ENCODE data around the gene GOLIM4. TPM values are rescaled to one million over a fixed set of nuclear protein-coding genes. Genes with fewer than 3 reads are reported as not detected.

GOLIM4 gene, protein sequence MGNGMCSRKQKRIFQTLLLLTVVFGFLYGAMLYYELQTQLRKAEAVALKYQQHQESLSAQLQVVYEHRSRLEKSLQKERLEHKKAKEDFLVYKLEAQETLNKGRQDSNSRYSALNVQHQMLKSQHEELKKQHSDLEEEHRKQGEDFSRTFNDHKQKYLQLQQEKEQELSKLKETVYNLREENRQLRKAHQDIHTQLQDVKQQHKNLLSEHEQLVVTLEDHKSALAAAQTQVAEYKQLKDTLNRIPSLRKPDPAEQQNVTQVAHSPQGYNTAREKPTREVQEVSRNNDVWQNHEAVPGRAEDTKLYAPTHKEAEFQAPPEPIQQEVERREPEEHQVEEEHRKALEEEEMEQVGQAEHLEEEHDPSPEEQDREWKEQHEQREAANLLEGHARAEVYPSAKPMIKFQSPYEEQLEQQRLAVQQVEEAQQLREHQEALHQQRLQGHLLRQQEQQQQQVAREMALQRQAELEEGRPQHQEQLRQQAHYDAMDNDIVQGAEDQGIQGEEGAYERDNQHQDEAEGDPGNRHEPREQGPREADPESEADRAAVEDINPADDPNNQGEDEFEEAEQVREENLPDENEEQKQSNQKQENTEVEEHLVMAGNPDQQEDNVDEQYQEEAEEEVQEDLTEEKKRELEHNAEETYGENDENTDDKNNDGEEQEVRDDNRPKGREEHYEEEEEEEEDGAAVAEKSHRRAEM
- 31.9 and 48.9 TPM in 2 replicates for total RNA-seq

DNA sequence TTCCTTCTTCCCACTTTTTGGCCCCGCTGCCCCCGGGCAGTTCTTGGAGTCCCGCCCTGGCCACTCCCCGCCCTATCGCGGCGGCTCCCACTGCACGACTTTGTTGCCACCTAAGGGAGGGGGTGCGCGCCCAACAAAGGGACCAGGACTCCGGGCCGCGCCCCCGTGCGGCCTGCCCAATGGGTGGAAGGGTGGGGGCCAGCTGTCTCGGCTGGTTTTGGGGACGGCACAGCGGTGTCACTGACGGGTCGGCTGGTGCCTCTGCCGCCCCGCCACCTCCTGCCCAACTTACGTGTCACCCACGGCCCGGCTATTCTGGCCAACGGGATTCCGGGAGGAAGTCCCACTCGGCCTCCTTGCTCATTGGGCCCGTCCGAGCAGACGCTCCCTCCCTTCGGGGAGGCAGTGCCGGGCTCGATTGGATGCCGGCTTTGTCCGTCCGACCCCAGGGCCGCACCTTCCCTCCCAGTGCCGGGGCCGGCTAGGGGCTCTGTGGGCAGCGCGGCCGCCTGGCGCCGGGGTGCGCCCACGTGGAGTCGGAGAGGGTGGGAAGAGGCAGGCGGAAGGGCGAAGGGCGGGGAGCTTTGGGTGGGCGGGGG, at the start of gene GOLIM4:
Gene GOLIM4, minus strand, starts transcription at position 314 of the 599 bp plus-strand sequence. CDS start 639 bp downstream, outside the sequence.

All from pericardium fibroblast (primary cell).